Gastrocnemius medialis (tissue), 4 donors: ENCODE results near the gene CD19.

Experiments used
- CTCF ChIP-seq, 5 experiments: fragments of 450-650 bp in 3 of 5; fragments of 200-600 bp in 2 of 5; sonication (generic) in 2 of 5; IDR thresholded peaks in 4 of 5; conservative IDR thresholded peaks in 1 of 5; 1 replicate in 4 of 5; 2 replicates in 1 of 5; pipeline ENCODE4 v1.5.1; 2016 to 2019; ENCODE audit warnings: antibody characterized with exemption in 5 of 5, mild to moderate bottlenecking in 3 of 5, moderate library complexity in 3 of 5
- POLR2A ChIP-seq, 2 donors: fragments of 450-650 bp; IDR thresholded peaks; one replicate each; pipeline ENCODE4 v1.6.1; 2017; ENCODE audit warnings: antibody characterized with exemption in 2 of 2, mild to moderate bottlenecking in 2 of 2, moderate library complexity in 2 of 2

GRCh38 chr16:28938721-28939120 lies 7.0 kb downstream of the CD19 start:
- TF ChIP-seq CTCF (IDR thresholded peaks at IDR 0.05 in 4 of 5, conservative IDR thresholded peaks at IDR 0.05 in 1 of 5) (no peak), POLR2A (IDR thresholded peaks at IDR 0.05) (no peak)
